Aortic smooth muscle cell (primary cell): ENCODE measurements around the gene ZBTB39. TPM values are rescaled to one million over a fixed set of nuclear protein-coding genes. Genes with fewer than 3 reads are reported as not detected.

Source experiments
- total RNA-seq: library from RNA; depleted of rRNA; stranded (reverse); fragments of >200 nt; gene quantifications from 2 replicates; pipeline ENCODE4 v1.2.3, GENCODE V29; 2014

ZBTB39 gene
- 2.9 and 3.0 TPM in 2 replicates for total RNA-seq

GRCh38 chr12:57005980-57006808 lies at the start of gene ZBTB39:
Gene ZBTB39 (minus strand): TSS chr12:57006546. CDS start chr12:57004917, 1,629 bp downstream.

GRCh38 chr12:57049890-57050289 lies 43.5 kb upstream of the ZBTB39 start, which contains the start of gene MYO1A:
Gene MYO1A (minus strand): TSS chr12:57050129. CDS start chr12:57048323, 1,806 bp downstream.

GRCh38 chr12:57016348-57016747 lies 10.0 kb upstream of the ZBTB39 start, which contains the start of gene TAC3:
Gene TAC3 (minus strand): TSS chr12:57016529. CDS start chr12:57015797, 732 bp downstream.

GRCh38 chr12:56957229-56958052 lies 48.9 kb downstream of the ZBTB39 start, which contains the start of gene RDH16:
Gene RDH16 (minus strand): TSS chr12:56957608. CDS start chr12:56957462, 146 bp downstream.

Other genes starting within 250 kb of the ZBTB39 start
- 0.53 and 0.68 TPM in 2 replicates for gene HSD17B6, start 243.2 kb downstream of the ZBTB39 start, total RNA-seq
- not detected in 2 replicates for gene SDR9C7, start 72.1 kb downstream of the ZBTB39 start, total RNA-seq
- 0.06 and 0.13 TPM in 2 replicates for gene RDH16, start 48.9 kb downstream of the ZBTB39 start, total RNA-seq
- gene TAC3, start 10.0 kb upstream of the ZBTB39 start, total RNA-seq: not detected in 2 replicates
- under 0.01 and 0.12 TPM in 2 replicates for gene MYO1A, start 43.6 kb upstream of the ZBTB39 start, total RNA-seq
- gene NEMP1, start 72.2 kb upstream of the ZBTB39 start, total RNA-seq: 8.5 and 11.2 TPM in 2 replicates
- 45.1 and 88.0 TPM in 2 replicates for gene NAB2, start 82.6 kb upstream of the ZBTB39 start, total RNA-seq
- 122 and 125 TPM in 2 replicates for gene STAT6, start 104.8 kb upstream of the ZBTB39 start, total RNA-seq
- gene LRP1, start 121.9 kb upstream of the ZBTB39 start, total RNA-seq: 403 and 490 TPM in 2 replicates
- 0.37 TPM in 1 of 2 replicates, not detected in the other for gene LRP1-AS, start 141.1 kb upstream of the ZBTB39 start, total RNA-seq
- 1.2 and 1.5 TPM in 2 replicates for gene NXPH4, start 210.2 kb upstream of the ZBTB39 start, total RNA-seq
- 164 and 172 TPM in 2 replicates for gene SHMT2, start 223.2 kb upstream of the ZBTB39 start, total RNA-seq
- gene STAC3, start 244.6 kb upstream of the ZBTB39 start, total RNA-seq: 0.40 and 0.50 TPM in 2 replicates